Suprapubic skin (tissue), 4 donors: Measurements from ENCODE around the gene LCNL1.

ENCODE experiments used
- POLR2A ChIP-seq, 2 donors: fragments of 450-650 bp; IDR thresholded peaks; one replicate each; pipeline ENCODE4 v1.6.1; 2017; ENCODE audit warnings: antibody characterized with exemption in 2 of 2, mild to moderate bottlenecking in 2 of 2, moderate library complexity in 2 of 2
- POLR2AphosphoS5 ChIP-seq, 3 donors: sonication (generic); formaldehyde crosslinking; IDR thresholded peaks; one replicate each; pipeline ENCODE4 v1.6.1; 2017; ENCODE audit warnings: antibody characterized with exemption in 3 of 3
- TF ChIP-seq, protein P1 (sequence below), 2 donors: fragments of 200-600 bp in 1 of 2; fragments of 450-650 bp in 1 of 2; sonication (generic) in 1 of 2; IDR thresholded peaks; one replicate each; pipeline ENCODE4 v1.5.1; 2016 to 2019; ENCODE audit warnings: antibody characterized with exemption in 2 of 2, mild to moderate bottlenecking in 1 of 2, moderate library complexity in 1 of 2

DNA sequence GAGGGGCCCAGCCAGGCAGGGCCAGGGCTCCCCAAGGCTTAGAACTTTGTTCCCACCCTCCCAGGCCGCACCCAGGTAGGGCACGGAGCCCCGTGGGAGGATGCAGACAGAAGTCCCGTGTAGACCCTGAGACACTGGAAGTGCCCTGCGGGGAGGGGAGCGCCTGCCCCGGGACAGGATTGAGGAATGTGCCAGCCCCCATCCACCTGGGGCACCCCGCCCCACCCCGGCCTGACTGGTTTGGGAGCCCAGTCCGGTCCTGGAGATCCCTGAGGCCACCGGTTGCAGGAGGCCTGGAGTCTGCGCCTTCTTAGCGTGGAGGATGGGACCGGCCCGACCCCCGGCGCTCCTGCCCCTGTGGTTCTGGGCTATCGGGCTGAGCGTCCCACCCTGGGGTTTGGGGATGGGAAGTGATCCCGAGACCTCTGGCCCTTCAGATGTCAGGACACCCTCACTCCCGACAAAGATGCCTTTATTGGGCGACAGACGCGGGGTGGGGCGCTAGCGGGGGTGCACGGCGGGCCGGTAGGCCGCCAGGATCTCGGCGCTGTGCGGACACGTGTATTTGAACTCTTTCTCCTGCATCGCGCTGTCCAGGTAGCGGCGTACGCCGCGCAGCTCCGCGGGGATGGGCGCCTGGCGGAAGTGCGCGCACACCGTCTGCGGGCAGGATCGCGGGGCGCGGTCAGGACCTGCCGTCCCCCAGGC, 11.5 kb downstream of the LCNL1 start:
- no peak for TF ChIP-seq POLR2A (IDR thresholded peaks at IDR 0.05)
- TF ChIP-seq POLR2AphosphoS5 (IDR thresholded peaks at IDR 0.05): no peak
- TF ChIP-seq, protein P1, sequence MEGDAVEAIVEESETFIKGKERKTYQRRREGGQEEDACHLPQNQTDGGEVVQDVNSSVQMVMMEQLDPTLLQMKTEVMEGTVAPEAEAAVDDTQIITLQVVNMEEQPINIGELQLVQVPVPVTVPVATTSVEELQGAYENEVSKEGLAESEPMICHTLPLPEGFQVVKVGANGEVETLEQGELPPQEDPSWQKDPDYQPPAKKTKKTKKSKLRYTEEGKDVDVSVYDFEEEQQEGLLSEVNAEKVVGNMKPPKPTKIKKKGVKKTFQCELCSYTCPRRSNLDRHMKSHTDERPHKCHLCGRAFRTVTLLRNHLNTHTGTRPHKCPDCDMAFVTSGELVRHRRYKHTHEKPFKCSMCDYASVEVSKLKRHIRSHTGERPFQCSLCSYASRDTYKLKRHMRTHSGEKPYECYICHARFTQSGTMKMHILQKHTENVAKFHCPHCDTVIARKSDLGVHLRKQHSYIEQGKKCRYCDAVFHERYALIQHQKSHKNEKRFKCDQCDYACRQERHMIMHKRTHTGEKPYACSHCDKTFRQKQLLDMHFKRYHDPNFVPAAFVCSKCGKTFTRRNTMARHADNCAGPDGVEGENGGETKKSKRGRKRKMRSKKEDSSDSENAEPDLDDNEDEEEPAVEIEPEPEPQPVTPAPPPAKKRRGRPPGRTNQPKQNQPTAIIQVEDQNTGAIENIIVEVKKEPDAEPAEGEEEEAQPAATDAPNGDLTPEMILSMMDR (IDR thresholded peaks at IDR 0.05): no peak
